Activated CD4-positive, alpha-beta T cell treated with anti-CD3 and anti-CD28 coated beads for 1 hour (primary cell): ENCODE data around the gene PTPN3.

ENCODE experiments used
- DNase-seq: peaks from one replicate; pipeline ENCODE4 v3.0.0-alpha.2; 2020

Gene PTPN3

DNA sequence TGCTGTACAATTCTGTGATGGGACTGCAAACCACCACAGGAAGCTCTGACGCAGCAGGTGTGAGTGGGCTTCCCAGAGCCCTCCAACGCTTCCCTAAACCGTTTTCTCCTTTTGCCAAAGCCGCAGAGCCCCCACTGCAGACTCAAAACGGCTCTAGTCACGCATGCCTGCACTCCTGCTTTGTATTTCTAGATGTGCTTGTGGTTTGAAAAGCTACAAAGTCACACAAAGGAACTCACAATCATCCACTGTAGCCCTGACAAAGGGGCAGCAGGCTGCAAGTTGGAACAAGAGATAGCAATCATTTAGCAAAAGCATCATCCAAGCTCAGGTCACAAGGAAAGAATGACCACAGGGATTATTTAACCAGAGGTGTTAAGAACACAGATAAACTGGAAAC lies 79.3 kb downstream of the PTPN3 start:
- DNase-seq: no peak

DNA sequence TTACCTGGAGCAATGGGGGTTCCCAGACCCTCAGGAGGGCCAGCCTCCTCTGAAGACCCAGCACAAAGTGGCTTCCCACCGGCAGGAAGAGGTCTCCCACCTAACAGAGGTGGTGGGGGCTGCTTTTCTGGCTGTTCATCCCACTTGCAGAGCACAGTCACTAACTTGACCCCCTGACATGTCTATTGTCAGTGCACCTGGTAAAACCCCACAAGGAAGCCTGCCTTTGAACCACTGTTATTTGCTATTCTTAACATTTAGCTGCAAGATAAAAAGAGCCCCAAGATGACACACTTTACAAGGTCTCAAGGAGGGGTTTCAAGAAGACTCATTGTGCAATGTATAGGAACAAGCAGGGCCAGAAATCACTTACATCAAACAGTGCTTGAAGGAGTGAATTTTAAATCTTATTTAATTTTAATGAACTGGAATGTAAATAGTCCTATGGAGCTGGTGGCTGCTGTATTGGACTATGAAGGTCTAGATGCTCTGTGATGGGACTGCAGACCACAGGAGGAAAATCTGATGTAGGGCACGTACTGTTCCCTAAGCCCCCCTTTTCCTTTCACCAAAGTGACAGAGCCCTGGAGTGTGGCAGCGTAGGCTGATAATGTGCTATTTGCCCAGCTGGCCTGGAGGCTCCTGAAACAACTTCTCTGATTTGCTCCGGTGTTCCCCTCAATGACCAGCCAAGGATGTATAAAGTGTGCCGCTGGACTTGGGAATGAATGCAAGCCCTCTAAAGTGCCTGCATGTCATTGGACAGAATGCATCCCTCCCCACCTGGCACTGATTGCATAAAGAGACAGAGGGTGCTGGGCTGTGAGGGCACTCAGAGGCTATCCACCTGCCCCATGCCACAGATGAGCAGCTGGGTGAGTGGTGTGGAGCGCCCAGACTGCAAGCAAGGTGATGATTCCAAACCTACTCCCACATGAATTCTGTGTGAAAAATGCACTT lies 80.2 kb downstream of the PTPN3 start:
- no peak for DNase-seq

GRCh38 chr9:109417054-109417453 lies 81.1 kb downstream of the PTPN3 start:
- DNase-seq: no peak

GRCh38 chr9:109416135-109416706 lies 81.9 kb downstream of the PTPN3 start:
- DNase-seq: no peak

- no peak for DNase-seq
Observed at GRCh38 chr9:109414125-109414785, 83.9 kb downstream of the PTPN3 start.

- DNase-seq: no peak
Observed at GRCh38 chr9:109411798-109412352, 86.2 kb downstream of the PTPN3 start.

- DNase-seq: no peak
Observed at GRCh38 chr9:109411069-109411761, 86.9 kb downstream of the PTPN3 start.

GRCh38 chr9:109409773-109410397 lies 88.2 kb downstream of the PTPN3 start:
- DNase-seq: no peak

DNA sequence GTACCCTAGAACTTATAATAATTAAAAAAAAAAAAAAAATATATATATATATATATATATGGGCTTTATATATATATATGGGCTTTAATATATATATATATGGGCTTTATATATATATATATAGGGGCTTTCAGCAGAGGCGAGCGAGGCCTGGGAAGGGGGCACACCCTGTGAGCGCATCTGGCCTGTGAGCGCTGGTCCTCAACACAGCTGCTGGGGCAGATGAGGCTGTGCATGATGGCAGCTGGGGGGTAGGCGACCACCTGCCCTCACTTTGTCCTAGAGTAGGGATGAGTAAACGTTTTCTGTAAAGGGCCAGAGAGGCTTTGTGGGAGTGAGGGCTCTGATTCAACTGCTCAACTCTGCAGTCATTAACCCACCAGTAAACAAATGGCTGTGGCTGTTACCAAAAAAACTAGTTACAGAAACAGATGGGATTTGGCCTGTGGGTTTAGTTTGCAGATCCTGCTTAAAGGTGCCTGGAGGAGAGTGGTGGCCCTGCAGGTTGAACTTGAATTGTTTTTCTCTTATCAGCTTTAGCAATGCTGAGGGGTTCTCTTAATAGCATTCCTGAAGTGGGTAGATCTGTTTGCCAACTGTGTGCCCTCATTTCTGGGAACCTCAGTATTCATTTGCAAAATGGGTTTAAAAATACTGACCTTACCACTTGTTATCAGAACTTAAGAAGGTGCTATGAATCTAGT lies 89.2 kb downstream of the PTPN3 start:
- no peak for DNase-seq

DNA sequence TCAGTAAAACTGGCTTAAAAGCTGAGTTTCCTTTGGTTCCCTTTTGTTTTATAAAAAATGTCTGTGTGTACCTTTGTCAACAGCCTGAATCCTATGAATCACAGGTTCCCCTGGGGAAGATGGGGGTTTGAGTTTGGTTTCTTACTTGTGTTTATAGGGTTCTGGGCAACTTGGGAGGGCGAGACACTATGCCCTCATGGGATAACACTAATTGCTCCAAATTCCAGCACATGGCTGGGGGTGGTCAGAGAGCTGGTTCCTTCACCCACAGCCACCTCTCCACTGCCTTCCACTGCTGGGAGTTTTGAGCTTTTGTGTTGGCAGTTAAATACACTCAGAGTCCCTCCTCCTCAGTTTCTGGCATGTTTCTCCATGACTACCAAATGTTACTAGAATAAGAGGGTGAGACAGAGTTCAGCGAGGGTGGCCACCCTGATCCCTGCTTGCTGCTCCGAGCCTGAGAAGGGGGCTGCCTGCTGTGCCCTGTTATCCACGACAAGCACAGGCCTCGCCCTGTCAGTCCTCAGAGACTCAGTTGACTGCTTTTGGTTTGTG lies 94.3 kb downstream of the PTPN3 start:
- no peak for DNase-seq

- no peak for DNase-seq
Observed at GRCh38 chr9:109403116-109403515, 95.0 kb downstream of the PTPN3 start.

DNA sequence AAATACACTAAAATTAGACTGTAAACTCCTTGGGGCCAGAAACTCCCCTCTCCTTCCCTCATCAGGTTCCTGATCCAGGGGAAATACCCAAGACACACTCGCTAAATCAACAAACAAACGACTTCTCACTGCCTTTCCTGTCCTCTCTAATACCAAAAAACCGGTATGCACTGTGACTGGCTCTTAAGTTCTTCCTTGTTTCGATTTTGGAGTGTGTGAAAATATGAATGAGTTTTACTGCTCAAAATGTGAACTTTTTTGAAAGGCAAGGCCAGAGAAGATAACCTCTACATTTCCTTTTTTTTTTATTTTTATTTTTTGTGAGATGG lies 96.2 kb downstream of the PTPN3 start:
- no peak for DNase-seq

DNA sequence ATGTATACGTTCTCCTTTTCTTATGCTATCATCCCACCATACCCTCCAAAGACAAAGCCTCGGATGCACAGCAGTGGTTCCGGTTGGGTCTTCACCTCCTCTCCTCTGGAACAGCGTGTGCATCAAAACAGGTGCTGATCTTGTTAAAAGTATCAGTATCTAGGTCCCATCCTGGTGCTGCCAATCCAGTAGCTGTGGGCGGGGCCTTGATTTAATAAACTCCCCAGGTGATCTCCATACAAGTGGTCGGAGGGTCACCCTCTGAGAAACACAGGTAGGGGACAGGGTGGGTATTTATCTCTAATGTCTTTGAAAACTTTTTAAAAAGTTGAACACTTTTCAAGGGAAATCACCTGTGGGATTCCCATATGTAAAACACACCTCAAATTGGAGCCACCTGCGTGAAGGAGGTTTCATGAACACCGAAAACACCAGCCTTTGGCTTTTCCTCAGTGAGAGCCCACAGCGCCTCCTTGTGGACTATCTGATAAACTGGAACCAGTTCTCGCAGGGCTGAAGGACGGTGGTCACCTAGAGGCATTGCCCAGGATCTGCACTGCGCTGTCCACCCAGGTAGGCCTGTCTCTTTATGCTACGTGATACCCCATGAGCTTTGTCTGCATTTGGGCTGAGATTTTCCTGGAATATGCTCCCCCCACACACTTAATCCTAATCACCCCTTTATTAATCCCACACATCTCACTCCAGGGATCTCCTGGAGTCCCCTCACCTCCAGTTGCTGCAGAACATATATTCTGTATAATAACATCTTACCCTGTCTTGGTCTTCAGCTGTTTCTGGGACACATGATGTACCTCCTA lies 96.7 kb downstream of the PTPN3 start:
- no peak for DNase-seq

GRCh38 chr9:109399258-109399767 lies 98.8 kb downstream of the PTPN3 start:
- DNase-seq: no peak

- no peak for DNase-seq
Observed at GRCh38 chr9:109391176-109391575, 106.9 kb downstream of the PTPN3 start.

DNA sequence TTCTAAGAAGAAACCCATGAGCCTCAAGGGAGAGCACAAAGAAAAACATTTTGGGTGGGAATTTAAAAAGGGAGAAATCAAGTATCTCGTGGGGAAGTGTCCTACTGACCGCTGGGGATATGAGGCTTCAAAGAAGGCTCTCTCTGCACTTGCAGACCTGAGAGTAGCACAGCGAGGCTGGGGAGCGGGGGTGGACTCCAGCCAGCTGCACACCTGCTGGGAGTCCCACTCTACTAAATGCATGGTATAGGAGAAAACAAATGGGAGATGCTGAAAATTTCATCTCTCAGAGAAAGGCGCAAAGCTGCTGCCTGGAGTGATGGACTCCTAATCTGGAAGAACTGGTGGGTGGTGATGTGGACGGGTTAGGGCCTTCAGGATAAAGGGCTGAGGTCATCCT lies 110.3 kb downstream of the PTPN3 start:
- no peak for DNase-seq

GRCh38 chr9:109387206-109387605 lies 110.9 kb downstream of the PTPN3 start:
- no peak for DNase-seq

GRCh38 chr9:109385499-109385898 lies 112.6 kb downstream of the PTPN3 start:
- DNase-seq: no peak

GRCh38 chr9:109383947-109384346 lies 114.2 kb downstream of the PTPN3 start:
- DNase-seq: no peak

GRCh38 chr9:109383356-109383755 lies 114.8 kb downstream of the PTPN3 start:
- no peak for DNase-seq
